Tibial artery (tissue), 4 donors: ENCODE results near the gene CACNA1I.
A peak's percentile ranks its signal among the peaks of the same experiment; 100 is the strongest.

Experiments used
- DNase-seq, 2 donors: peaks; one replicate each; pipeline ENCODE4 v3.0.0-alpha.2; 2019
- H3K27ac ChIP-seq, 2 donors: fragments of 200-600 bp; sonication (generic) in 1 of 2; 1 replicate in 1 of 2; 2 replicates in 1 of 2; pipeline ENCODE4 v1.5.1; 2018 to 2019; ENCODE audit warnings: mild to moderate bottlenecking in 1 of 2
- H3K27me3 ChIP-seq, 2 donors: fragments of 200-600 bp; sonication (generic) in 1 of 2; one replicate each; pipeline versions ENCODE4 v1.5.1 to v1.6.0; 2016 to 2019
- H3K36me3 ChIP-seq, 3 donors: fragments of 200-600 bp; sonication (generic) in 2 of 3; one replicate each; pipeline ENCODE4 v1.5.1; 2016 to 2019; ENCODE audit warnings: mild to moderate bottlenecking in 2 of 3
- H3K4me1 ChIP-seq, 4 donors: fragments of 200-600 bp; sonication (generic) in 2 of 4; 1 replicate in 3 of 4; 2 replicates in 1 of 4; pipeline ENCODE4 v1.5.1; 2016 to 2019
- H3K4me3 ChIP-seq, 2 donors: fragments of 200-600 bp; sonication (generic) in 1 of 2; 1 replicate in 1 of 2; 2 replicates in 1 of 2; pipeline ENCODE4 v1.5.1; 2018 to 2019; ENCODE audit warnings: mild to moderate bottlenecking in 2 of 2
- H3K9me3 ChIP-seq, 3 donors: fragments of 200-600 bp; sonication (generic) in 1 of 3; one replicate each; pipeline ENCODE4 v1.5.1; 2016 to 2019
- intact Hi-C: fragments of 100-400 bp; cut with DNase I; formaldehyde crosslinking; loops from one replicate; pipeline ENCODE4 v1.15.0; 2023; ENCODE audit warnings: low total_unique reads
- TF ChIP-seq, protein P1 (sequence below), 2 experiments: fragments of 200-600 bp in 1 of 2; fragments of 450-650 bp in 1 of 2; IDR thresholded peaks; one replicate each; pipeline ENCODE4 v1.5.1; 2017 to 2019; ENCODE audit warnings: antibody characterized with exemption in 2 of 2, mild to moderate bottlenecking in 1 of 2, moderate library complexity in 1 of 2

CACNA1I gene

GRCh38 chr22:39553429-39553828 lies 17.1 kb upstream of the CACNA1I start:
- Histone ChIP-seq H3K4me1 (peaks cover 0 to 13% (median 10%) of the 10 kb centered on the region in 4 donors), H3K9me3 (no peaks in the 10 kb centered on the region), H3K27me3 (peaks cover 0 to 79% of the 10 kb centered on the region in 2 donors), H3K4me3 (no peak overlapping the region), H3K36me3 (no peaks in the 10 kb centered on the region), H3K27ac (no peak overlapping the region)
- no peak for DNase-seq
- intact Hi-C loops: no loop called here
- TF ChIP-seq, protein P1, sequence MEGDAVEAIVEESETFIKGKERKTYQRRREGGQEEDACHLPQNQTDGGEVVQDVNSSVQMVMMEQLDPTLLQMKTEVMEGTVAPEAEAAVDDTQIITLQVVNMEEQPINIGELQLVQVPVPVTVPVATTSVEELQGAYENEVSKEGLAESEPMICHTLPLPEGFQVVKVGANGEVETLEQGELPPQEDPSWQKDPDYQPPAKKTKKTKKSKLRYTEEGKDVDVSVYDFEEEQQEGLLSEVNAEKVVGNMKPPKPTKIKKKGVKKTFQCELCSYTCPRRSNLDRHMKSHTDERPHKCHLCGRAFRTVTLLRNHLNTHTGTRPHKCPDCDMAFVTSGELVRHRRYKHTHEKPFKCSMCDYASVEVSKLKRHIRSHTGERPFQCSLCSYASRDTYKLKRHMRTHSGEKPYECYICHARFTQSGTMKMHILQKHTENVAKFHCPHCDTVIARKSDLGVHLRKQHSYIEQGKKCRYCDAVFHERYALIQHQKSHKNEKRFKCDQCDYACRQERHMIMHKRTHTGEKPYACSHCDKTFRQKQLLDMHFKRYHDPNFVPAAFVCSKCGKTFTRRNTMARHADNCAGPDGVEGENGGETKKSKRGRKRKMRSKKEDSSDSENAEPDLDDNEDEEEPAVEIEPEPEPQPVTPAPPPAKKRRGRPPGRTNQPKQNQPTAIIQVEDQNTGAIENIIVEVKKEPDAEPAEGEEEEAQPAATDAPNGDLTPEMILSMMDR (IDR thresholded peaks at IDR 0.05): no peak

DNA sequence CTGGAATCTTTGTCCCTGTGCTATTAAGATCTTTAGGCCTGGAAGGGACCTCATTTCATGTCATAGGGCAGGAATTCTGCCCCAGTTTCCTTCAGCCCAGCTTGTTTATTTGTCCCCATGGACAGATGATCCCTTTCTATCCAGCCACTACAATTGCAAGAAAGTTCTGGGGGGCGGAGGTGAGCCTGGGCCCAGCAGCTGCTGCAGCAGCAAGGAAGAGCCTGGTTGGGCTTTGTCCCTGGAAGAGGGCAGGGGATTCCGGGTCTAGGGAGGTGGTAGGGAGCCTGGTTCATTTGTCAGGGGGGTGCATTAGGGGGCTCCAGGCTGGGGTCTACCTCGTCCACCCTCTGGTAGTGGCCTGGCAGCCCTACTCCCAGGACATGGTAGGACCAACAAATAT lies 16.4 kb upstream of the CACNA1I start:
- H3K9me3 ChIP-seq: no peaks in the 10 kb centered on the region
- intact Hi-C loops: no loop called here
- TF ChIP-seq, protein P1 (IDR thresholded peaks at IDR 0.05): no peak
- DNase-seq: no peak
- peaks cover 0 to 16% (median 12%) of the 10 kb centered on the region in 4 donors for H3K4me1 ChIP-seq
- no peaks in the 10 kb centered on the region for H3K36me3 ChIP-seq
- H3K27ac ChIP-seq: no peak overlapping the region
- peaks cover 0 to 81% of the 10 kb centered on the region in 2 donors for H3K27me3 ChIP-seq
- H3K4me3 ChIP-seq: no peak overlapping the region

DNA sequence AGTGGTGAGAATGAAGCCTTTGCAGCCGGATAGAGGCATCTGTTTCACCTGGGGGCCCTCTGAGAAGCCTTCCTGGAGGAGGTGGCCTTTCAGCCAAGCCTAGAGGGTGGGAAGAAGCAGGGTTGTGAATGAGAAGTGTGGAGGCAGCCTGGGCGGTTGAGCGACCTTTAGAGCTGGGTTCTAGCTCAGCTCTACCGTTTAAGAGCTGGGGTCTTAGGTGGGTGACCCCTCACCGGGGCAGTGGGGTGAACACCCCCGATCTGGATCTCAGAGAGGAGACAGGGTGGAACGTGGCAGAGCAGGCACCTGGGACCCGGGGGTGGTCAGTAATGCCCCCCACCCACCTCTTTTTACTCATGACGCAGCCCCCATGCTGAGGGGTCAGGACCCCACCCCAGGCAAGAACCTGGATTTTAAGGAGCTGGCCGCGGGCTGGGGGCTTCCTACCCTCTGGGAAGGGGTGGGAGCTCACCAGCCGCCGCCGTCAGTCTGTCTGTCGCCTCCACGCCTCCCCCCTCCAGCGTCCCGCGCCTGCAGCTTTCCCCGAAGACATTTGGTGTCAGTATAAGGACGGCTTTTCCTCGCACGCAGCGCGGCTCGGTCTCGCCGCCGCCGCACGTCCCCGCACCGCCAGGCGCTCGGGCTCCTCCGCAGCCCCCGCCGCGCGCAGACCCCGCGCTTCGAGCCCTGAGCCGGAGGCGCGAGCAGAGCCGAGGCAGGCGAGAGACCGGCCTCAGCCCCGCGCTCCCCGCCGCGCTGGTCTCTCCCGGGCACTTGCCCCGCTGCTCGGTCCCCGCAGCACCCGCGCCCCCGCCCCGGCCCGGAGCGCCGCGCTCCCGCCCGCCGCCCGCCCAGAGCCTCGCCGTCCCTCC lies 13.3 kb upstream of the CACNA1I start:
- Histone ChIP-seq H3K4me1 (peaks cover 0 to 25% (median 12%) of the 10 kb centered on the region in 4 donors), H3K4me3 (peak overlapping the region in 1 of 2 donors; percentile 3), H3K27me3 (peaks cover 0 to 84% of the 10 kb centered on the region in 2 donors), H3K36me3 (no peaks in the 10 kb centered on the region), H3K27ac (no peak overlapping the region), H3K9me3 (no peaks in the 10 kb centered on the region)
- no peak for DNase-seq
- intact Hi-C loops: no loop called here
- TF ChIP-seq, protein P1 (IDR thresholded peaks at IDR 0.05): no peak

DNA sequence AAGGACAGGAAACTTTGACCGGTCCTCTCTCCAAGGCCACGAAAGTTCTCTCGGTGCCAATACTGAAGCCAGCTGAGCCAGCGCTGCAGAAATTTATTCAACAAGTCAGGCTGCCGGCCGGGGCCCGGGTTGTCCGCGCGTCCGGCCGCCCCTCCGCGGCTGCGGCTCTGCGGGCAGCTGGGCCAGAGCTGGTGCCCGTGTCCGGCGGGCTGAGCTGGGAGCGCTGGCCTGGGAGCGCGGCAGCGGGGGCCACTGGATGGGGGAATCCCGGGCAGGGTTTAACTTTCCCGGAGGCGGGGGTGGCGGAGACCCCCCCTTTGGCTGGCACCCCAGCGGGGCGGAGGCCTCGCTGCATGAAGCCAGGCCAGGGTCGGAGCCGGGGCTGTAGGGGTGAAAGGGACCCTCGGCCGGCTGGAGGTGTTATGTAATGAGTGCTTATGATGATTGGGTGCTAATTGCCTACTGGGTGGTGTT lies 12.3 kb upstream of the CACNA1I start:
- Histone ChIP-seq H3K27me3 (peaks cover 0 to 85% of the 10 kb centered on the region in 2 donors), H3K36me3 (no peaks in the 10 kb centered on the region), H3K27ac (no peak overlapping the region), H3K4me1 (peaks cover 0 to 25% (median 12%) of the 10 kb centered on the region in 4 donors), H3K9me3 (no peaks in the 10 kb centered on the region), H3K4me3 (peak overlapping the region in 1 of 2 donors; percentile 0)
- DNase-seq: no peak
- TF ChIP-seq, protein P1 (IDR thresholded peaks at IDR 0.05): no peak
- intact Hi-C loops: no loop called here

DNA sequence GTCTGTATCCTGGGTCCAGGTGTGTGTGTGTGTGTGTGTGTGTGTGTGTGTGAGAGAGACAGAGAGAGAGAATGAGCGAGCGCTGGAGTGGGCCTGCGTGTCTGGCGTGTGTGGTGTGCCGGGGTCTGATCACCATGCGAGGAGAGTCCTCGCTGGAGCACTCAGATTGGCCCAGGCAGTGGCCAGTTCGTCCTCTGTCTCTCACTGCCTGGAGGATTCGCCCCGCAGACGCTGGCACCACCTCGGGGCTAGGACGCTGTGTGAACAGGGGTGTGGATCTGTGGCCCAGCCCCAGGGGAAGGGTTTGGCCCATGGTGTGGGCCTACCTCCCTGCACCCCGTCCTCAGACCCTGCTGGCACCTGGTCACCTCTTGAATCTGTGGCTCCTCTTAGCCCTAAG lies 11.6 kb upstream of the CACNA1I start:
- DNase-seq: no peak
- intact Hi-C loops: no loop called here
- H3K9me3 ChIP-seq: no peaks in the 10 kb centered on the region
- no peaks in the 10 kb centered on the region for H3K36me3 ChIP-seq
- peaks cover 0 to 89% of the 10 kb centered on the region in 2 donors for H3K27me3 ChIP-seq
- H3K4me3 ChIP-seq: no peak overlapping the region
- H3K27ac ChIP-seq: no peak overlapping the region
- peaks cover 0 to 25% (median 12%) of the 10 kb centered on the region in 4 donors for H3K4me1 ChIP-seq
- TF ChIP-seq, protein P1 (IDR thresholded peaks at IDR 0.05): no peak
